Adrenal gland (tissue), 12 donors: ENCODE results near the gene GPT2. TPM values are rescaled to one million over a fixed set of nuclear protein-coding genes. Genes with fewer than 3 reads are reported as not detected.
"Not testable (repeated sequence)": the region's sequence is repeated elsewhere in the genome, so short reads cannot be mapped to it uniquely, and the experiment has no call there.

Source experiments
- DNase-seq, 7 donors: peaks; one replicate each; pipeline ENCODE4 v3.0.0-alpha.2; 2019 to 2020
- H3K27ac ChIP-seq, 5 donors: fragments of 200-600 bp; sonication (generic) in 4 of 5; 1 replicate in 3 of 5; 2 replicates in 2 of 5; pipeline versions ENCODE4 v1.5.1 to v1.8.0; 2016 to 2020; ENCODE audit warnings: mild to moderate bottlenecking in 1 of 5
- H3K27me3 ChIP-seq: fragments of 200-600 bp; 2 replicates; pipeline ENCODE4 v1.8.0; 2021
- H3K36me3 ChIP-seq, 2 donors: fragments of 200-600 bp; replicated peaks in 1 of 2; 1 replicate in 1 of 2; 2 replicates in 1 of 2; pipeline versions ENCODE4 v1.5.1 to v1.8.0; 2018 to 2022
- H3K4me1 ChIP-seq, 2 donors: fragments of 200-600 bp; replicated peaks in 1 of 2; 1 replicate in 1 of 2; 2 replicates in 1 of 2; pipeline versions ENCODE4 v1.5.1 to v1.8.0; 2018 to 2021
- H3K4me3 ChIP-seq, 4 donors: fragments of 200-600 bp; sonication (generic) in 3 of 4; one replicate each; pipeline ENCODE4 v1.5.1; 2016 to 2018
- H3K9me3 ChIP-seq, 3 donors: fragments of 200-600 bp; sonication (generic) in 1 of 3; replicated peaks in 1 of 3; 1 replicate in 2 of 3; 2 replicates in 1 of 3; pipeline versions ENCODE4 v1.5.1 to v1.8.0; 2016 to 2021
- POLR2A ChIP-seq, 2 donors: fragments of 450-650 bp; IDR thresholded peaks; one replicate each; pipeline ENCODE4 v1.6.1; 2017; ENCODE audit warnings: antibody characterized with exemption in 2 of 2, mild to moderate bottlenecking in 2 of 2, moderate library complexity in 1 of 2
- WGBS, 4 donors: extraction: QIAGEN DNeasy Blood & Tissue Kit in 2 of 4; methylation state at CpG; one replicate each; pipeline versions ENCODE4 v1.1.5 to v1.1.7; 2013 to 2017; 5-methylcytosine and 5-hydroxymethylcytosine counted together
- intact Hi-C, 2 donors: fragments of 100-400 bp; cut with DNase I; formaldehyde crosslinking; loops; one replicate each; pipeline versions ENCODE4 v1.14.1 to v1.15.0; 2022 to 2023
- polyA plus RNA-seq, 3 donors: library from polyadenylated mRNA; stranded (reverse); fragments of 200-250 nt in 2 of 3; fragments of 350-450 nt in 1 of 3; fragmentation: Illumina TruSeq in 1 of 3; extraction: RNeasy Lipid Tissue Mini Kit (QIAGEN cat#74804) in 1 of 3; gene quantifications; one replicate each; pipeline ENCODE4 v1.2.3, GENCODE V29; 2013 to 2014
- total RNA-seq, 9 donors: library from RNA; depleted of rRNA in 4 of 9; stranded (reverse); fragments of >200 nt in 4 of 9; fragments of 120-200 nt in 1 of 9; fragmentation: NEBNext Ultra II Directional in 1 of 9; extraction: Animal tissue kit (Norgen Biotek cat#: 25700) in 1 of 9; gene quantifications; one replicate each; pipeline versions ENCODE4 v1.1.0 to v1.2.4, GENCODE V29; 2013 to 2023
- TF ChIP-seq, protein P1 (sequence below), 6 experiments: fragments of 450-650 bp in 4 of 6; fragments of 200-600 bp in 2 of 6; sonication (generic) in 1 of 6; IDR thresholded peaks; 1 replicate in 5 of 6; 2 replicates in 1 of 6; pipeline versions ENCODE4 v1.5.1 to v1.8.0; 2016 to 2021; ENCODE audit warnings: antibody characterized with exemption in 6 of 6, mild to moderate bottlenecking in 2 of 6, moderate library complexity in 1 of 6
- donor health status: healthy with polysubstance abuse.
- donor health status: Bipolar disorder and iron deficiency.
- donor health status: DM: yes; HTN: yes; CAD: no.
- donor health status: DM: no; HTN: no; CAD: no.
- donor health status: DM: no; HTN: no; CAD: no.
- donor health status: DM: yes; HTN: yes; CAD: no.

GPT2 gene
- total and polyA plus RNA-seq, 12 donors = 10.3 to 70.8 (median 21.2) TPM

DNA sequence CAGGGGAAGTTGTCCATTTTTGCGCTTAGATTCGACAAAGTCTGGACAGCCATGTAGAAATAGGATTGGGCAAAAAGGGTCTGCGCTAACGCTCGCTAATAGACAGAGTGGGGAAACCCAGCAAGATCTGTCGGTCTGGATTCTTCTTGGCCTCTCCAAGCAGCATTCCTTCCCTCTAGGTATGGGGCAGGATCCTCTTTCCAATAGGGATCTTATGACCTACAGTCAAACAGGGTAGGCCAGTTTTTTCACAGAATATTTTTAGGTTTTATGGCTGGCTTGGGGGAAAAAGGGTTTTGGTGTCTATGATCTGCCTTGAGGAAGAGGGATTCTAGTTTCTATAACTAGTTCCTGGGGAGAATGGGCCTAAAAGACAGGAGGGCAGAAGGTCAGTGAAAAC is 26.0 kb upstream of the GPT2 start:
- Histone ChIP-seq H3K36me3 (no peaks in the 10 kb centered on the region), H3K9me3 (no peaks in the 10 kb centered on the region), H3K27ac (peak overlapping the region in 1 of 5 donors; percentile 17), H3K4me1 (no peaks in the 10 kb centered on the region), H3K4me3 (no peak overlapping the region), H3K27me3 (no peaks in the 10 kb centered on the region)
- WGBS, 4 donors = 96 to 99% (median 97%) methylated on average over 6 of the region's 6 CpGs
- intact Hi-C loops = loop anchor here in 1 of 2 donors (10.0 kb wide), 1 partner anchor 1307 kb away; no protein-coding TSS in a partner anchor
- no peak for DNase-seq
- TF ChIP-seq POLR2A (IDR thresholded peaks at IDR 0.05) = no peak

DNA sequence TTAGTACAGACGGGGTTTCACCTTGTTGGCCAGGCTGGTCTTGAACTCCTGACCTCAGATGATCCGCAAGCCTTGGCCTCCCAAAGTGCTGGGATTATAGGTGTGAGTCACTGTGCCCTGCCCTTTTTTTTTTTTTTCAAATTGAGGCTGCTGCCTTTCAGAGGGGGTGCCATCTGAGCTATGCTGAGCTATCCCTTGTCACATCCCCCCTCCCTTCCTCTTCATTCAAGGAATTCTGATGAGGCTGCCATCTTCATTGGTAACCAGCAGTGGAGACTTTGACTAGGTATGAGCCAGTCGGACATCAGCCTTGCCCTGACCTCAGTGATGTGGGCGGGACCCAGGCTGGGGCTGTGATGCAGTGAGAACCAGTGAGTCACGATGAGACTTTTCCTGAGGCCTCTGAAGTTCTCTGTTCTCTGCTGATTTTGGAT is 24.4 kb upstream of the GPT2 start:
- no peak overlapping the region for H3K4me3 ChIP-seq
- H3K27me3 ChIP-seq = no peaks in the 10 kb centered on the region
- H3K27ac ChIP-seq = peak overlapping the region in 2 of 5 donors; percentile 23 to 26
- peak; percentile 58 to 88 (median 83) for DNase-seq
- 39 to 46% (median 41%) methylated on average over 5 of the region's 5 CpGs for WGBS, 4 donors
- H3K36me3 ChIP-seq = no peaks in the 10 kb centered on the region
- TF ChIP-seq, protein P1, sequence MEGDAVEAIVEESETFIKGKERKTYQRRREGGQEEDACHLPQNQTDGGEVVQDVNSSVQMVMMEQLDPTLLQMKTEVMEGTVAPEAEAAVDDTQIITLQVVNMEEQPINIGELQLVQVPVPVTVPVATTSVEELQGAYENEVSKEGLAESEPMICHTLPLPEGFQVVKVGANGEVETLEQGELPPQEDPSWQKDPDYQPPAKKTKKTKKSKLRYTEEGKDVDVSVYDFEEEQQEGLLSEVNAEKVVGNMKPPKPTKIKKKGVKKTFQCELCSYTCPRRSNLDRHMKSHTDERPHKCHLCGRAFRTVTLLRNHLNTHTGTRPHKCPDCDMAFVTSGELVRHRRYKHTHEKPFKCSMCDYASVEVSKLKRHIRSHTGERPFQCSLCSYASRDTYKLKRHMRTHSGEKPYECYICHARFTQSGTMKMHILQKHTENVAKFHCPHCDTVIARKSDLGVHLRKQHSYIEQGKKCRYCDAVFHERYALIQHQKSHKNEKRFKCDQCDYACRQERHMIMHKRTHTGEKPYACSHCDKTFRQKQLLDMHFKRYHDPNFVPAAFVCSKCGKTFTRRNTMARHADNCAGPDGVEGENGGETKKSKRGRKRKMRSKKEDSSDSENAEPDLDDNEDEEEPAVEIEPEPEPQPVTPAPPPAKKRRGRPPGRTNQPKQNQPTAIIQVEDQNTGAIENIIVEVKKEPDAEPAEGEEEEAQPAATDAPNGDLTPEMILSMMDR (IDR thresholded peaks at IDR 0.05) = no peak
- TF ChIP-seq POLR2A (IDR thresholded peaks at IDR 0.05) = no peak
- H3K9me3 ChIP-seq = no peaks in the 10 kb centered on the region
- no peaks in the 10 kb centered on the region for H3K4me1 ChIP-seq
- intact Hi-C loops = loop anchor here in 1 of 2 donors (10.0 kb wide), 1 partner anchor 1305 kb away; no protein-coding TSS in a partner anchor

DNA sequence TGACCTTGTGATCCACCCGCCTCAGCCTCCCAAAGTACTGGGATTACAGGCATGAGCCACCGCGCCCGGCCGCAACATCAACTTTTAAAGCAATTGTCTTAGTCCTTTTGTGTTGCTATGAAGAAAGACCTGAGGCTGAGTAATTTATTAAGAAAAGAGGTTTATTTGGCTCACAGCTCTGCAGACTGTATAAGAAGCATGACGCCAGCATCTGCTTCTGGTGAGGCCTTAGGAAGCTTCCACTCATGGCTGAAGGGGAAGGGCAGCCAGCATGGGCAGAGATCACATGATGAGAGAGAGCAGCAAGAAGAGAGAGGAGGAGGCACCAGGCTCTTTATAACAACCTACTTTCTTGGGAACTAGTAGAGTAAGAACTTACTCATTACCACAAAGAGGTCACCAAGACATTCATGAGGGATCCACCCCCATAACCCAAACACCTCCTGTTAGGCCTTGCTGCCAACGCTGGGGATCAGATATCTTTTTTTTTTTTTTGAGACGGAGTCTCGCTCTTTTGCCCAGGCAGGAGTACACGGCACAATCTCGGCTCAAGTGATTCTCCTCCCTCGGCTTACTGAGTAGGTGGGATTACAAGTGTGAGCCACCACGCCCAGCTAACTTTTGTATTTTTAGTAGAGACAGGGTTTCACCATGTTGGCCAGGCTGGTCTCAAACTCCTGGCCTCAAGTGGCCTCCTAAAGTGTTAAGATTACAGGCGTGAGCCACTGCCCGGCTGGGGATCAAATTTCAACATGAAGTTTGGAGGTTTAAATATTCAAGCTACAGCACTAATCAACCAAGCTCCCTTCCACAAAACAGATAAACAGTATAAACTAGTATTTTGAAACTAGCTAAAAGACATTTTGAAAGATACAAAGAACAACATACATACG is 21.4 kb upstream of the GPT2 start:
- no peaks in the 10 kb centered on the region for H3K27me3 ChIP-seq
- no peak overlapping the region for H3K27ac ChIP-seq
- H3K4me3 ChIP-seq = no peak overlapping the region
- intact Hi-C loops = no loop called here
- no peaks in the 10 kb centered on the region for H3K4me1 ChIP-seq
- H3K36me3 ChIP-seq = no peaks in the 10 kb centered on the region
- no peak for TF ChIP-seq POLR2A (IDR thresholded peaks at IDR 0.05)
- TF ChIP-seq, protein P1 (IDR thresholded peaks at IDR 0.05) = no peak
- no peak for DNase-seq
- 90 to 95% (median 92%) methylated on average over 13 to 16 of the region's 16 CpGs for WGBS, 4 donors
- H3K9me3 ChIP-seq = no peaks in the 10 kb centered on the region

DNA sequence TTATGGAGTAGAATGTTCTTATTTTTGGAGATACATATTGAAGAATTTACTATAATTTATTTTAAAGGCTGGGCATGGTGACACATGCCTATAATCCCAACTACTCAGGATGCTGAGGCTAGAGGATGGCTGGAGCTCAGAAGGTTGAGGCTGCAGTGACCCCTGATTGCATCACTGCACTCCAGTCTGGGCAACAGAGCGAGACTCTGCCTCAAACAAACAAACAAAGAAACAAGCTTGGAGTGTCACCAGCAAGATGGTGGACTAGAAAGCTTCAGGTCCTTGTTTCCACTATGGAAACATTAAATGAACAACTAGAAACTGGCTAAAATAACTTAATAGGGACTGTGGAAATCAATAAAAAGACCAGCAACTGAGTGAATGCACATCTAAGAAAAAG is 17.9 kb upstream of the GPT2 start:
- no peak for DNase-seq
- WGBS, 4 donors = 56 to 80% (median 69%) methylated on average over 1 of the region's 1 CpG
- intact Hi-C loops = no loop called here
- Histone ChIP-seq H3K27me3 (no peaks in the 10 kb centered on the region), H3K4me3 (no peak overlapping the region), H3K27ac (no peak overlapping the region), H3K9me3 (no peaks in the 10 kb centered on the region), H3K36me3 (no peaks in the 10 kb centered on the region), H3K4me1 (no peaks in the 10 kb centered on the region)
- TF ChIP-seq POLR2A (IDR thresholded peaks at IDR 0.05) = no peak
- TF ChIP-seq, protein P1 (IDR thresholded peaks at IDR 0.05) = no peak

DNA sequence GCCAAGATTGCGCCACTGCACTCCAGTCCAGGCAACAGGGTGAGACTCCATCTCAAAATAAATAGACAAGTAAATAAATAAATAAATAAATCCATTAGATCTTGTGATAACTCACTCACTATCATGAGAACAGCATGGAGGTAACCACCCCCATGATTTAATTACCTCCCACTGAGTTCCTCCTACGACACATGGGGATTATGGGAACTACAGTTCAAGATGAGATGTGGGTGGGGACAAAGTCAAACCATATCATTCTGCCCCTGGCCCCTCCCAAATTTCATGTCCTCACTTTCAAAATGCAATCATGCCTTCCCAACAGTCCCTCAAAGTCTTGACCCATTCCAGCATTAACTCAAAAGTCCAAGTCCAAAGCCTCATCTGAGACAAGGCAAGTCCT is 16.7 kb upstream of the GPT2 start:
- H3K4me3 ChIP-seq, H3K4me1 ChIP-seq, DNase-seq, H3K9me3 ChIP-seq, intact Hi-C loops, H3K27ac ChIP-seq, H3K27me3 ChIP-seq, H3K36me3 ChIP-seq: not testable (repeated sequence)
- whole genome bisulfite sequencing, 4 donors = 90 to 100% (median 93%) methylated on average over 2 of the region's 2 CpGs

DNA sequence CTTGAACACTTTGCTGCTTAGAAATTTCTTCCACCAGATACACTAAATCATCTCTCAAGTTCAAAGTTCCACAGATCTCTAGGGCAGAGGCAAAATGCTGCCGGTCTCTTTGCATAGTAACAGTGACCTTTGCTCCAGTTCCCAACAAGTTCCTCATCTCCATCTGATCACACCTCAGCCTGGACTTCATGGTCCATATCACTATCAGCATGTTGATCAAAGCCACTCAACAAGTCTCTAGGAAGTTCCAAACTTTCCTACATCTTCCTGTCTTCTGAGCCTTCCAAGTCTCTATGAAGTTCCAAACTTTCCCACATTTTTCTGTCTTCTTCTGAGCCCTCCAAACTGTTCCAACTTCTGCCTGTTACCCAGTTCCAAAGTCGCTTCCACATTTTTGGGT is 15.3 kb upstream of the GPT2 start:
- 50 to 70% (median 65%) methylated on average over 2 of the region's 2 CpGs for WGBS, 4 donors
- H3K36me3 ChIP-seq, intact Hi-C loops, H3K27ac ChIP-seq, H3K27me3 ChIP-seq, DNase-seq, H3K9me3 ChIP-seq, H3K4me3 ChIP-seq, H3K4me1 ChIP-seq: not testable (repeated sequence)
